HG03378 (cell line): ENCODE data around the gene TPPP.
"Not testable (repeated sequence)": the region's sequence is repeated elsewhere in the genome, so short reads cannot be mapped to it uniquely, and the experiment has no call there.

Source experiments
- ATAC-seq: cut with Tn5 transposase; IDR thresholded peaks from one replicate; pipeline ENCODE4 v1.9.1; 2021; ENCODE audit warnings: mild to moderate bottlenecking, moderate library complexity; ENCODE audit not compliant: unreplicated experiment

Gene TPPP

DNA sequence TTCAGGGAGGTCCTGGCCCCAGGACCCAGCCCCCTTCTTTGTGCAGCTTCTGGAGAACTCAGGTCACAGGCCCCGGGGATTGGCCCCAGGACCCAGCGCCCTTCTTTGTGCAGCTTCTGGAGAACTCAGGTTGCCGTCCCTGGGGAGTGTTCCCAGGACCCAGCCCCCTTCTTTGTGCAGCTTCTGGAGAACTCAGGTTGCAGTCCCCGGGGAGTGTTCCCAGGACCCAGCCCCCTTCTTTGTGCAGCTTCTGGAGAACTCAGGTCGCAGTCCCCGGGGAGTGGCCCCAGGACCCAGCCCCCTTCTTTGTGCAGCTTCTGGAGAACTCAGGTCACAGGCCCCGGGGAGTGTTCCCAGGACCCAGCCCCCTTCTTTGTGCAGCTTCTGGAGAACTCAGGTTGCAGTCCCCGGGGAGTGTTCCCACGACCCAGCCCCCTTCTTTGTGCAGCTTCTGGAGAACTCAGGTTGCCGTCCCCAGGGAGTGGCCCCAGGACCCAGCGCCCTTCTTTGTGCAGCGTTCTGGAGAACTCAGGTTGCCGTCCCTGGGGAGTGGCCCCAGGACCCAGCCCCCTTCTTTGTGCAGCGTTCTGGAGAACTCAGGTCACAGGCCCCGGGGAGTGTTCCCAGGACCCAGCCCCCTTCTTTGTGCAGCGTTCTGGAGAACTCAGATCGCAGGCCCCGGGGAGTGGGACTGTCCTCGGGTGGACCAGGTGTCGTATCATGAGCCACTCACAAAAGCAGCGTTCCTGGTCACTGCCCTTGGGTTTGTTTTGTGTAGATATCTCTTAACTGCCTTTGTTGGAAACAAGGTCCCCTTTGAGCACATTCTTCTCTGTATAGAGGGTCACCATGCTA is 64.6 kb downstream of the TPPP start:
- ATAC-seq: not testable (repeated sequence)

DNA sequence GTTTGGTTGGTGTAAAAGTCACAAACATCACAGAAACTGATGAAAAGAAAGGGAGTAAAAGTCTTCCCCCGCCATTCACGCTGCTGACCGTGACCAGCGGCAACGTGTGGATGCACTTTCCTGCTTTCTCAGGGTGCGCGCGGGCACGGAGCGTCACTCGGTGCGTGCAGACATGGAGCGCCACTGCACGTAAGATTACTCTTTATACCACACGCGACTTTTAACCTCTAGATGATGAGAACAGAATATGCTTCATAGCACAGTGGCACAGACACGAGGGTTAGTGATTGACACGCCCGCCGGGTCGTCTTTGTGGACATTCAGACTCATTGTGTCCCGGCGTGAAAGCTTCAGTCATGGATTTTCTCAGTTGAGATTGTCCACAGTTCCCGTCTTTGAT is 65.3 kb downstream of the TPPP start:
- no peak for ATAC-seq

DNA sequence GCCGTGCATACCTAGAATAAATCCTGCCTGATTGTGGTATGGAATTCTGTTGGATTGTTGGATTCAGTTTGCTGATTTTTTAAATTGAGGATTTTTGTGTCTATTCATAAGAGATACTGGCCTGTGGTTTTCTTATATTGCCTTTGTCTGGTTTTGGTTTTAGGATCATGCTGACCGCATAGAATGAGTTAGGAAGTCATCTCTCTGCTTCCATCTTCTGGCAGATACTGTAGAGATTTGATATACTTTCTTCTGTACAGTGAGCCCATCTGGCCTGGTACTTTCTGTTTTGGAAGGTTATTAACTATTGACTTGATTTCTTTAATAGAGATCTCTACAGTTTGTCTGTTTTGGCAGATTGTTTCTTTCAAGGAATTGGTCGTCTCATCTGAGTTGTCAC is 66.3 kb downstream of the TPPP start:
- ATAC-seq: no peak

DNA sequence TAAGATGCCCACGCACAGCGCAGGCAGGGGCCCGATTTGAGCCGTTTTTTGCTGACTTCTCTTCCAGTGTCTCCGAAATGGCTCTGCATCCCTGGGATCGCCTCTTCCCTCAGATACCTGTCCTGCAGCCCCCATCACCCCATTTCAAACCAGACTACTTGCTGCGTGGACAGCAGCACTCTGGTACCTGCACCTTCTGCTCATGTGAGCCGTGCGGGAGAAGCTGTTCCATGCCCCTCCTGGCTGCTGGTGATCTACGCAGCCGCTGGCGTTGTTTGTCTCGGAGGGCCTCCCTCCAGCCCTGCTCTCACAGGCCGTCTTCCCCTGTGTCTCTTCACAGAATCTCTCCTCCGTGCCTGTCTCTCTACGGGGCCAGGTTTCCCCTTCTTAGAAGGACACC is 67.6 kb downstream of the TPPP start:
- ATAC-seq: no peak

DNA sequence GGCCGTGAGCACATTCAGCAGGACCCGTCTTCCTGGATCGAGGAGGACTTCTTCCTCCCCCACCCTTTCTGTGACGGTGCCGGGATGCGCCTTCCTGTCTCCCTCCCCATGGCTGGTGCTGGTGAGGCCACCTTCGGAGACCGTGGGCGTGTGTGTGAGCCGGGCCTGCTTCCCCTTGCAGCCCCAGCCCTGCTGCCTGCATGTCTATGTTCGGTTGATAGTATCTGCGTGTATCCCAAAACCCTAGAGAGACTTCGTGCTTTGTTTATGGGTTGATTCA is 68.3 kb downstream of the TPPP start:
- no peak for ATAC-seq

DNA sequence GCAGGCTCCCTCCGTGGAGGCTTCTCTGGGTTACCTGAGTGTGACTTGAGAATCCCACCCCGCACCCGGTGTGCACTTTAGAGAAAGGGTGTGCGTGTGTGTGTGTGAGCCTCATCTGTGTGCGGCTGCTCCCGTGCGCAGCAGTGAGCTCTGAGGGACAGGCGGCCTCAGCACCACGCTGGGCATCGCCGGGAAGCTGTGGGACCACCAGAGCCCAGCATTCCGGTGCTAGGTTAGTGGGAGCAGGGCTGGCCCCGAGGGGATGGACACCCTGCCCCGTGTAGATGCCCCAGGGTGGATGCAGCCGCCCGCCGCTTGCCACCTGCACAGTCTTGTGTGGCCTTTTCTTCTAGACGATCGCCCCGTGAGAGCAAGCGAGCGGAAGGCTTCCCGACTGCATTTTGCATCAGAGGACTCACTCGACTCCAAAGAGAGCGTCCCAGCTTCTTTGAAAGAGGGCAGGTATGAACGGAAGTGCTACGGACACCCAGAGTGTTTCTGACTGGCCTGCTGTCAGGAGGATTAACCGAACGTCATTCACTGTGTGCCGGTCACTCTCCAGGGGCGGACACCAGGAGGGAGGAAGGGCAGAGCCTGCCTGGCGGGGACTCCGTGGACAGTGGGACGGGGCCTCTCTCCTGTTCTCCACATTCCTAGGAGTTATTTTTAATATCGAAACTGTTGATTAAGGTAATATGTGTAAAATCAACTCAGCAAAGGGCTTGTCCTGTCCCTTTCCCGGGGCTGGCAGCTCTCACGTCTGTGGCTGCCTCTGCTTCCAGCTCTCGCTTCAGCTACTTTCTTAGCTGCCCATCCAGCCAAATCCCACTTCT is 68.8 kb downstream of the TPPP start:
- no peak for ATAC-seq

DNA sequence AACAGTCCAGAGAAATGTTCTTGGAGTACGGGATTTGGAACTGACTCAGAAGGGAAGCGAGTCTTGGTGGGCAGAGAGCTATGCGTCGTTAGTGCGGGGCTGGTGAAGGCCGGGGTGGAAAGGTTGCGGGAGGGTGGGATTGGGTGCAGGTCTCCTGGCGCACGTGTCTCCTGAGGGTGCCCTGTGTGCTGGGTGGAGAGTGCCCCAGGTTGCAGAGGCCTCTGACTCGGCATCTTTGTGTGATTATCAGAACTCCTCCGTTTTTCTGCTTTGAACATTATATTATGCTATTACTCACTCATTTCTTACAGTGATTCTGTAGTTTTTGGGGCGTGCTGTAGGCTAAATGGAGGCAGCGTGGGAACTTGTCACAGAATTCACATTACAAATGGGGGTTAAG is 69.6 kb downstream of the TPPP start:
- ATAC-seq: no peak

DNA sequence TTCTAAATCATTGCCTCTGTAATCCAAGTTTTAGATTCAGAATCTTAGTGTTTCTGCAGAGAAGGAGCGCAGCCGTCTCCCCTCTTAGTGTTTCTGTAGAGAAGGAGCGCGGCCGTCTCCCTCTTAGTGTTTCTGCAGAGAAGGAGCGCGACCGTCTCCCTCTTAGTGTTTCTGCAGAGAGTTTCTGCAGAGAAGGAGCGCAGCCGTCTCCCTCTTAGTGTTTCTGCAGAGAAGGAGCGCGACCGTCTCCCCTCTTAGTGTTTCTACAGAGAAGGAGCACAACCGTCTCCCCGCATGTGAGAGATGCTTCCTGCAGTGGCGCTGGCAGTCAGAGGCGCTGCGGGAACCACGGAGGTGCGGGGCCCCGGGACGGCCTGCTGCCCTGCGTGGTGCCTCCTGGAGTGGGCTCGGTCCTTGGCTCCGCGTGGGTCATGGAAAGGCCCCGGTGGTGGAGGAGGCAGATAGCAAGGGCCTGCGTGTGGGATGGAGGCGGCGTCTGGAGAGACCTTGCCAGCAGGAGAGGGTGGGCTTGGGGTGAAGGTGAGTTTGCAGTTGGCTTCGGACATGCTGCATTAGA is 70.1 kb downstream of the TPPP start:
- ATAC-seq: no peak

DNA sequence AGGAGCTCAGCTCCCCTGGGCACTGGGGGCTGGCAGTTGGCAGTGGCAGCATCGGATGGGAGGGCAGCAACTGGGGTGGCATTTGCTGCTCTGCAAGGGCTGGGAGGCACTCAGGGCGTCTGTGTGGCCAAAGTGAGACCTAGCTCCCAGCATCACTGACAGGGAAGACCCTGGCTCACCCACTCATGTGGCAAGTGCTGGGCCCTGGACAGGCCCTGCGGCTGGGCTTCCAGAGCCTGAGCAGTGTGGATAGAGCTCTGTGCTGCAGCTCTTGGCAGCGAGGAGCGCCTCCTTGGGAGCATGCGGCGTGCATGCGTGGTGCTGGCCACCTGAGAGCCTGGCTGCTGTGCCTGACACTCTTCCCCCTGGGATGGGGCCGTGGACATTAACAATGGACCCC is 70.8 kb downstream of the TPPP start:
- no peak for ATAC-seq

DNA sequence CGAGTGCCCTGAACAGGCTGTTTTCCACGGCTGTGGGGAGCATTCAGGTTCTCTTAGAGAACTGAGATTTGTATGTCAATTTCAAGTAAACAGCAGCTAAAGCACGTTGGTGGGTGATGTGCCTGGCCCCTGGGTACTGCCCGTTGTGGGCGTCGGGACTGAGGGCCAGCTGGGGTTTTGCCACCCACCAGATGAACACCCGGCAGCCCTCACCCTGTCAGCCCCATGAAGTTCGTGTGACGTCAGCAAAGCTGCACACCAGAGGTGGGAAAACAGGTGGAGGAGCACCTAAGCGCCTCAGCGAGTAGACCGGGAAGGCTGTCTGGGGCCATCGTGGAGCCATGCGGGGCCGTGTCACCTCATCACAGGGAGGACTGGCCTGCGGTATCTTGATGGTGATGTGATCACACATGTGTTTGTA is 71.8 kb downstream of the TPPP start:
- ATAC-seq: no peak

DNA sequence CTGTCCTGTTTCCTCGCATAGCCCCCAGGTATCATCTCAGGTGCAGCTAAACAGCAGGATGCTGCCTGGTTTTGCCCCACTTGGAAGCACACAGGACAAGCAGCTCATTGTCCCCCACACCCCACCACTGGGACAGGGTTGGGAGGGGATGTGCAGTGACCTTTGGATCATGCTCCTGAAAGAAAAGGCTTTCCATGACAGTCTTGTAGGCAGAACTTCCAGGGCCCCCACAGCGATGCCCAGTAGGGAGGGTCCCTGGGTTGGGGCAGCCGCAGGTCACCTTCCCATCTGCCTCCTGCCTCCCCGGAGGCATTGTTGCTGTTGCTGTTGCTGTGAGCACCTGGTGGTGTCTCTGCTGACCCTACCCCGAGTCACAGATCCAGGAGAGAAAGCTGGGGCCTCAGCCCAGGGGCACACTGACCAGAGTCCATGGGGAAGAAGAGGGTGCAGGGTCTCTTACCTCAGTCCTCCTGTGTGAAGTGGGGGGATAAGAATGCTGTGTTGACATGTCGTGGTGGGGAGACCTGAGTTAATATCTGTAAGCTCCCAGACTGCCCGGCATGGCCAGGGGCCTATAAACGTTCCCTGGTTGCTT is 72.5 kb downstream of the TPPP start:
- no peak for ATAC-seq

DNA sequence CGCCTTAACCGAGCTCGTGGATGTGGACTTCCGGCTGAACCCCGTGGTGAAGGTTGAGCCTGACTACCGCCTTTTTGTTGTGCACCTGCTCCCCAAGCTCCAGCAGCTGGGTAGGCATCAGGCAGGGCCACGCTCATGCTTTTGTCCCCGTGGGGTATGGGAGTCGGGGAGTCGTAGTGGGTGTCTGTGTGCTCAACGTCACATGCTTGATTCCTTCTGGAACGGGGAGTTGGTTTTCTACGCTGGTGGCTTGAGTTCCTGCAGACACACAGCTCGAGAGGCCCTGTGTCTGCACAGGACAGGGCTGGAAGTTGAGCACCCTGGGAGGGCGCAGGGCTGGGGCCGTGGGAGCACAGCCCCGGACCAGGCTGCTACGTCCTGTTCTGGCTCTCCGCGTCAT is 73.0 kb downstream of the TPPP start:
- no peak for ATAC-seq

DNA sequence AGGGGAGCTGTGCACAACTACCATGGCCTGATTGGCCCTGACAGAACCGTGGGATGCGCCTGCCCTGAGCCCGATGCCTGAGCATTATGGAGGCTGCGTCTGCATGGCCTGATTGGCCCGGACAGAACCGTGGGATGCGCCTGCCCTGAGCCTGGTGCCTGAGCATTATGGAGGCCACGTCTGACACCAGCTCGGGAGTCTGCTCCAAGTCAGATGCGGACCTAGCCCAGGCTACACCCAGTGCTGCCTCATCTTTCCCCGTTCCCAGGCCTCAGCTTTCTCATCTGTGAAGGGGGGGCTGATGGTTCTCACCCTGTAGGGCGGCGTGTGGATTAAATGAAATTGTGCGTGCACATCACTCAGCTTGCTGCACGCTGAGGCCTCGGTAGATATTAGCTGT is 73.7 kb downstream of the TPPP start:
- no peak for ATAC-seq

DNA sequence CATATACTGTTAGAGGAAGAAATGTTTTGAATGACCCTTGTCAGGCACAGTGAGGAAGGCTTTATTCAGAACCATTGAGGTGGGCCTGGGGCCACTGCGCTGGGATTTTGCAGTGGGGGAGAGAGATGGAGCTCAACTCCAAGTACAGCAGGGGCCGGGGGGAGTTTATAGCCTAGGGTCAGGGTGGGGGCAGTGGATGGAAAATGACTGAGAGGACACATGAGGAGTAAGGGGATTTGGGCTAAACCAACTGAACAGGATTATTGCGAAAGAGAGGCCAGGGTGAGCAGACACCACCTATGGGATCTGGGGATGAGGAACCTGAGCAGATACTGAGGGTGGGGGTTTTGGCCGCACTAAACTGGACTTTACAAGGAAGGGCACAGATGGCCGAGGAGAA is 74.7 kb downstream of the TPPP start:
- no peak for ATAC-seq

DNA sequence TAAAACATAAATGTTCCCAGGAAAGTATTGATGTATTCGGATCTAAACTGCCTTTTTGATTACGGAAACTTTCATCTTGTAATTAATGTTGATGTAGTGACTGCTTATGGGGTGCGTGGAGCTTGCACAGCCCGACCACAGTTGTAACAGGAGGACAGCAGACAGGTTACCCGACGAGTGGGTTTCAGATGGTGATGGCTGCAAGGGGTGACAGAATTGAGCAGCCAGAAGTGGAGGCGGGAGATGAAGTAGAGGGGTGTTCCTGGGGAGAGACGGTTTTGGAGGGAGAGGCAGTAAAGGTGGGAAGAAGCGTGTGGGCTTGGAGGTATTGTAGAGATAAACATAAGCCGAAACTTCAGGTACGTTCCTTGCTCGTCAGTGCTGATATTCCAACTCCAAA is 75.3 kb downstream of the TPPP start:
- no peak for ATAC-seq

DNA sequence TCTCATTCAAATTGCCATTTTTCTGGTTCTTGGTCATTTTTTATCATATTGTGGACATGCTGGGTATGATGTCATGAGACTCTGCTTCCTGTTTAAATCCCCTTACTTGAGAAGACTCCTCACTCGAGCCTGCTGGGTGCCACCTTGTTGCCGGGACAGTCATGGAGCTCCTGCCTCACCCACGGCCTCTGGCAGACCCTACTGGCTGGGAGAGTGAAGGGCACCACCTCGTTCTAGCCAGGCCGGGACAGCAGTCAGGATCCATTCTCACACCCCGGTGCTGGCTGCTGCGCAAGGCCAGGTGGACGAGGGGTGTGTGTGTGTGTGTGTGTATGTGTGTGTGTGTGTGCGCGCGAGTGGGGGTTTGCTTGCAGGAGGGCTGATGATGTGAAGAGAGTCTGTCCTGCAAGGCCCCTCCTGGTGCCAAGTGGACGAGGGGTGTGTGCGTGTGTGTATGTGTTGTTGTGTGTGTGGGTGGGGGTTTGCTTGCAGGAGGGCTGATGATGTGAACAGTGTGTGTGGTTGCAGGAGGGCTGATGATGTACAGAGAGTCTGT is 76.6 kb downstream of the TPPP start:
- ATAC-seq: no peak

DNA sequence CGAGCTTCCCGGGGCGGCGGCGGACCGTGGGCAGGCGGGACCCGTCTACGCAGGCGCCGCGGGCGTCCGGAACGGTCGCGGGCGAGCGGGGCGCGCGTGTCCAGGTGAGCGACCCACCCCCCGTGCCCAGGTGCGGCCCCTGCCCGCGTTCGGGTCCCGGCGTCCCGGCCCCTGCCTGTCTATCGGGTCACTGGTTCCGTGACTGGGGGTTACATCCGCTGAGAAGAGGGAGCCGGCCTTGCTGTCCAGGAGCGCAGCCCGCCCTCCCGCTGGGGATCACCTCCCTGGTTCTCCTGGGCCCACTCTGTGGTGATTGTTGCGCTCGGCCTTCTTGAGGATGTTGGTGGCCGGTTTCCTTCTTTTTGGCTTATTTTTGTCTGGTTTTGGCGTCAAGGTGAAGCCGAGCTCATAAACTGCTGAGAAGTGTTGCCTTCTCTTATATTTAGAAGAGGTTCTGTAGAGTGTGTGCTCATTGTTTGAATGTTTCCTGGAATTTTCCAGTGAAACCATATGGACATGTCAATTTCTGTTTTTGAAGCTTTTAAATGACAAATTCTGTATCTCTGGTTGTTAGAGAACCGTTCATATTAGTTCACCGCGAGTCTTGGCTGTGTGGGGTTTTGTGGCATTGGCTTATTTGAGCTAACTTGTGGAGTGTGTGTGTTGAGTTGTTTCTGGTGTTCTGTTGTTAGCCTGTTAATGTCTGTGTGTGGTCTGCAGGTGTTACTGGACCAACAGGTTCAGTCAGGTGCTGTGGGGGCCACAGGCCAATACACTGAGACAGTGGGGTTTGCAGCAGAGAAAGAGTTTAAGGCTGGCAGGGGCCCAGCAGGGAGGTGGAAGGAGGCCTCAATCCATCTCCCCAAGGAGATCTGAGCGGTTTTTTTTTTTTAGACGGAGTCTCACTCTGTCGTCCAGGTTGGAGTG is 80.4 kb downstream of the TPPP start:
- no peak for ATAC-seq

DNA sequence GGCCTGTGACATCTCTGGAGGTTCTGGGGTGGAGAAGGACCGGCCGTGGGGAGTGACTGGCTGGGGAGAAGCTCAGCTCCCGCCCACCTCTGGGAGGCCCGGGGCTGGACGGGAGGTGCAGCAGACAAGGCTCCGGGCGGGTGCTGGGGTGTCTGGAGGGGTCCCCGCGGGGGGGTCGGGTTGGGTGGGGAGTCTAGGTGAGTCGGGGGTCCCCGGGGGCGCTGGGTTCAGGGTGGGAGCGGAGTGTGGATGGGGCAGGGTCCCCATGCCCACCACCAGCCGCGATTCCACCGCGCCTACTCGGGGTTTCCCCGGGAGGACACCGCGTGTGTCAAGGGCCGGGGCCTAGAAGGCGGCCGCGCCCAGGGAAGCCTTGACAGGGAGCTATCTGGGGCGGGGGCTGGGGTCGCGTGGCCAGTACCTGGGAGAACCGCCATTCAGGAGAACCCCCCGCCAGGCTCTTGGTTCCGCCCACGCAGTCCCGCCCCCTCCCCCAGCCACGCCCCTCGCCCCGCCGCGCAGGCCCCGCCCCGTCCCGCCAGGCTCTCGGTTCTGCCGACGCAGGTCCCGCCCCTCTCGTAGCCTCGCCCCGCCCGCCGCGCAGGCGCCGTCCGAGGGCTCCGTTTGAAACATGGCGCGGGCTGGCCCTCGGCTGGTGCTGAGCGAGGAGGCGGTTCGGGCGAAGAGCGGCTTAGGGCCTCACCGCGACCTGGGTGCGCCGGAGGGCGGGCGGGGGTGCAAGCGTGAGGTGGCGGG is 81.2 kb downstream of the TPPP start, which contains the start of gene CEP72:
Gene CEP72, plus strand, starts transcription at position 610 of the 756 bp plus-strand sequence. Its CDS starts 22 bp downstream, at position 632.
- ATAC-seq: no peak
